Endothelial cell (in vitro differentiated cells): ENCODE results near the gene PSORS1C1. TPM values are rescaled to one million over a fixed set of nuclear protein-coding genes. Genes with fewer than 3 reads are reported as not detected.

Source experiments
- DNase-seq: peaks from one replicate; pipeline ENCODE4 v3.0.0; 2021; ENCODE audit warnings: low spot score
- H3K27ac Mint-ChIP-seq: one replicate; pipeline ENCODE4 v1.8.0; 2021; ENCODE audit warnings: mixed read lengths, inconsistent platforms; ENCODE audit not compliant: unreplicated experiment
- H3K27me3 Mint-ChIP-seq: one replicate; pipeline ENCODE4 v1.8.0; 2021; ENCODE audit warnings: mild to moderate bottlenecking, moderate library complexity, mixed read lengths, inconsistent platforms; ENCODE audit not compliant: unreplicated experiment
- H3K36me3 Mint-ChIP-seq: one replicate; pipeline ENCODE4 v1.8.0; 2021; ENCODE audit warnings: mild to moderate bottlenecking, low read depth, mixed read lengths, inconsistent platforms; ENCODE audit not compliant: unreplicated experiment
- H3K4me1 Mint-ChIP-seq: one replicate; pipeline ENCODE4 v1.8.0; 2021; ENCODE audit warnings: mild to moderate bottlenecking, mixed read lengths, inconsistent platforms; ENCODE audit not compliant: unreplicated experiment
- H3K4me3 Mint-ChIP-seq: one replicate; pipeline ENCODE4 v1.8.0; 2021; ENCODE audit warnings: mild to moderate bottlenecking, mixed read lengths, inconsistent platforms; ENCODE audit not compliant: unreplicated experiment
- H3K9me3 Mint-ChIP-seq: one replicate; pipeline ENCODE4 v1.8.0; 2021; ENCODE audit warnings: mixed read lengths, inconsistent platforms; ENCODE audit not compliant: unreplicated experiment
- CTCF ChIP-seq: fragments of 200-600 bp; sonication (generic); IDR thresholded peaks from one replicate; pipeline ENCODE4 v1.5.0; 2021; ENCODE audit warnings: antibody characterized with exemption; ENCODE audit not compliant: unreplicated experiment
- total RNA-seq: library from RNA; stranded (reverse); fragmentation: NEBNext Ultra II Directional; extraction: Animal tissue kit (Norgen Biotek cat#: 25700); gene quantifications from one replicate; pipeline ENCODE4 v1.2.1, GENCODE V29; 2021; ENCODE audit not compliant: unreplicated experiment

Gene PSORS1C1
- total RNA-seq, 1 donor from 2014 or later, result 0.54 TPM

GRCh38 chr6:31090275-31090972, 24.2 kb upstream of the PSORS1C1 start:
- TF ChIP-seq CTCF, result no peak
- H3K27me3 Mint-ChIP-seq, result no peaks in the 10 kb centered on the region
- H3K36me3 Mint-ChIP-seq, result no peaks in the 10 kb centered on the region
- peaks cover 20% of the 10 kb centered on the region for H3K4me1 Mint-ChIP-seq
- no peak overlapping the region for H3K27ac Mint-ChIP-seq
- H3K4me3 Mint-ChIP-seq, result no peak overlapping the region
- no peak for DNase-seq
- H3K9me3 Mint-ChIP-seq, result no peaks in the 10 kb centered on the region

- no peak for DNase-seq
- Mint-ChIP-seq H3K27me3 (no peaks in the 10 kb centered on the region), H3K4me1 (peaks cover 21% of the 10 kb centered on the region), H3K9me3 (no peaks in the 10 kb centered on the region), H3K4me3 (no peak overlapping the region), H3K27ac (no peak overlapping the region), H3K36me3 (no peaks in the 10 kb centered on the region)
- TF ChIP-seq CTCF, result no peak
These were observed 23.6 kb upstream of the PSORS1C1 start for GRCh38 chr6:31090973-31091364.

GRCh38 chr6:31091680-31092079, 22.9 kb upstream of the PSORS1C1 start:
- peaks cover 27% of the 10 kb centered on the region for H3K4me1 Mint-ChIP-seq
- no peaks in the 10 kb centered on the region for H3K9me3 Mint-ChIP-seq
- no peak for DNase-seq
- no peak for TF ChIP-seq CTCF
- no peak overlapping the region for H3K4me3 Mint-ChIP-seq
- no peaks in the 10 kb centered on the region for H3K36me3 Mint-ChIP-seq
- H3K27ac Mint-ChIP-seq, result no peak overlapping the region
- H3K27me3 Mint-ChIP-seq, result no peaks in the 10 kb centered on the region

- H3K4me3 Mint-ChIP-seq, result no peak overlapping the region
- H3K27me3 Mint-ChIP-seq, result no peaks in the 10 kb centered on the region
- no peak for DNase-seq
- H3K27ac Mint-ChIP-seq, result no peak overlapping the region
- TF ChIP-seq CTCF, result no peak
- peaks cover 24% of the 10 kb centered on the region for H3K4me1 Mint-ChIP-seq
- H3K36me3 Mint-ChIP-seq, result no peaks in the 10 kb centered on the region
- no peaks in the 10 kb centered on the region for H3K9me3 Mint-ChIP-seq
These were observed 22.4 kb upstream of the PSORS1C1 start for GRCh38 chr6:31092238-31092637.

GRCh38 chr6:31092769-31093505, 21.7 kb upstream of the PSORS1C1 start:
- H3K27me3 Mint-ChIP-seq, result no peaks in the 10 kb centered on the region
- no peaks in the 10 kb centered on the region for H3K9me3 Mint-ChIP-seq
- H3K36me3 Mint-ChIP-seq, result no peaks in the 10 kb centered on the region
- no peak for DNase-seq
- H3K27ac Mint-ChIP-seq, result no peak overlapping the region
- TF ChIP-seq CTCF, result no peak
- H3K4me1 Mint-ChIP-seq, result peaks cover 24% of the 10 kb centered on the region
- H3K4me3 Mint-ChIP-seq, result no peak overlapping the region
